22Rv1 (cell line): Measurements from ENCODE around the gene MGME1.

Experiments used
- H3K27ac ChIP-seq: fragments of 450-650 bp; 2 replicates; pipeline ENCODE4 v1.5.1; 2017
- CTCF ChIP-seq: fragments of 450-650 bp; IDR thresholded peaks from 2 replicates; pipeline ENCODE4 v1.5.1; 2017; ENCODE audit warnings: mild to moderate bottlenecking
- ZFX ChIP-seq: fragments of 450-650 bp; IDR thresholded peaks from 2 replicates; pipeline ENCODE4 v1.6.1; 2017; ENCODE audit warnings: antibody characterized with exemption, borderline replicate concordance

The MGME1 gene

GRCh38 chr20:17967521-17968365 lies 1.1 kb upstream of the MGME1 start:
- H3K27ac ChIP-seq = peak overlapping the region; percentile 99
- TF ChIP-seq ZFX (no peak), CTCF (no peak)

- peak overlapping the region; percentile 99 for H3K27ac ChIP-seq
- no peak for TF ChIP-seq CTCF
- TF ChIP-seq ZFX = no peak
These were observed 563 bp downstream of the MGME1 start for GRCh38 chr20:17969278-17969883.

- TF ChIP-seq ZFX = no peak
- TF ChIP-seq CTCF = no peak
- H3K27ac ChIP-seq = peak overlapping the region; percentile 99
These were observed 1.1 kb downstream of the MGME1 start for GRCh38 chr20:17969884-17970409.

- no peak for TF ChIP-seq ZFX
- TF ChIP-seq CTCF = no peak
- peak overlapping the region; percentile 99 for H3K27ac ChIP-seq
These were observed 2.6 kb downstream of the MGME1 start for GRCh38 chr20:17971300-17972013.

GRCh38 chr20:17972121-17972520 lies 3.3 kb downstream of the MGME1 start:
- no peak overlapping the region for H3K27ac ChIP-seq
- no peak for TF ChIP-seq CTCF
- TF ChIP-seq ZFX = no peak

- H3K27ac ChIP-seq = no peak overlapping the region
- TF ChIP-seq CTCF (no peak), ZFX (no peak)
These were observed 7.5 kb downstream of the MGME1 start for GRCh38 chr20:17976305-17976704.
